COLO829 (cell line): Measurements from ENCODE around the gene ZNF284.
"Not testable (repeated sequence)": the region's sequence is repeated elsewhere in the genome, so short reads cannot be mapped to it uniquely, and the experiment has no call there.

Experiments used
- DNase-seq: peaks from one replicate; pipeline ENCODE4 v3.0.0; 2012; ENCODE audit warnings: low spot score

ZNF284 gene

DNA sequence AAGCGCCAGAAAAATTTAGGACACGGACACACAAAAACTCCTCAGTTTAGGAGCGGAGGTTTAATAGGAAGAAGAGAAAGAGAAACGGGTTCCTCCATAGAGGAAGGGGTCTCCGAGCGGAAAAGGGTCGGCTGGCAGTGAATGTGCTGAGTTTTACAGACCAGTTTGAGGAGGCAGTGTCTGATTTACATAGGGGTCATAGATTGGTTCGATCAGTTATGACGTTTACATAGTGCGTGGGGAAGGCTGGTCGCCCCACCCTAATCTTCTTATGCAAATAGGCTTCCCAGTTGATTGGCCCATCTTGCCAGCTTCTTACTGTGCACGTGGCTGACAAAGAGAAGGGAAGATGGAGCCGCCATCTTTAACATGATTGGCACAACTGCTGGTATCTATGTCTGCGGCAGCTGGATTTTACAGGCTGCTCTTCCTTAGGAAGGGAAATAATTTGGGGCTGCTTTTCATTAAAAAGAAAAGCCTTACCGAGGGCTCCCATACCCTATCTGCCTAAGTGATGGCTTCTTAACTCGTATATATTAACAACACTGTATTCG, 40.0 kb downstream of the ZNF284 start:
- peak; percentile 9 for DNase-seq

- no peak for DNase-seq
These were observed 40.8 kb downstream of the ZNF284 start for GRCh38 chr19:44112802-44113137.

GRCh38 chr19:44113138-44113783, 41.3 kb downstream of the ZNF284 start, which contains the start of gene ZNF225:
Gene ZNF225 (plus strand): TSS chr19:44113399. CDS start chr19:44115828, 2,429 bp downstream.
- DNase-seq, result peak; percentile 88

- no peak for DNase-seq
These were observed 41.9 kb downstream of the ZNF284 start for GRCh38 chr19:44113784-44114390.

- not testable (repeated sequence) for DNase-seq
These were observed 49.2 kb downstream of the ZNF284 start for GRCh38 chr19:44121162-44121561.

- no peak for DNase-seq
These were observed 60.0 kb downstream of the ZNF284 start for GRCh38 chr19:44131955-44132354.
